Measurements from ENCODE around the gene KLC1. TPM values are rescaled to one million over a fixed set of nuclear protein-coding genes. Genes with fewer than 3 reads are reported as not detected.
A peak's percentile ranks its signal among the peaks of the same experiment; 100 is the strongest.

KLC1 gene
- total RNA-seq, 1 experiment from 2014 or later: 306 TPM

GRCh38 chr14:103619057-103619456 lies 10.0 kb upstream of the KLC1 start:
- peaks cover 5% of the 10 kb centered on the region for H3K4me1 ChIP-seq (ENCODE audit: insufficient read depth, low read length)
- H3F3A ChIP-seq (ENCODE audit: low read length, unreplicated experiment): no peaks in the 10 kb centered on the region
- intact Hi-C loops (cut with micrococcal nuclease): no loop called here
- CTCF ChIA-PET: no interaction called here
- no peak overlapping the region for H3K4me3 ChIP-seq (ENCODE audit: low read length)
- peak; percentile 55 for ATAC-seq
- no peaks in the 10 kb centered on the region for H4K20me1 ChIP-seq (ENCODE audit: low read length)
- no peaks in the 10 kb centered on the region for H3K9me2 ChIP-seq (replicated peaks; ENCODE audit: low read length)
- DNase-seq: peak; percentile 38
- no peaks in the 10 kb centered on the region for H3K79me2 ChIP-seq (ENCODE audit: low read length)
- POLR2A ChIA-PET (ENCODE audit: unreplicated experiment): interaction anchor here (0.6 kb wide), 1 partner anchor 79 kb away, joined by 3 read pairs; no protein-coding TSS in a partner anchor
- no peak overlapping the region for H3K4me2 ChIP-seq (ENCODE audit: low read length)
- H3K27me3 ChIP-seq (ENCODE audit: low read length): no peaks in the 10 kb centered on the region
- H2AFZ ChIP-seq (ENCODE audit: low read length): no peak overlapping the region
- no peak overlapping the region for H3K27ac ChIP-seq (ENCODE audit: low read length)
- H3K9me3 ChIP-seq (ENCODE audit: low read length): no peaks in the 10 kb centered on the region
- H3K9ac ChIP-seq (ENCODE audit: low read length): no peak overlapping the region
- no TSS peak for BruUV-seq (replicated peaks)
- H3K36me3 ChIP-seq (ENCODE audit: low read depth, low read length): no peaks in the 10 kb centered on the region
- TF ChIP-seq EZH2phosphoT487 (IDR thresholded peaks at IDR 0.05; ENCODE audit: borderline replicate concordance, low read length): no peak
- TF ChIP-seq CTCF (conservative IDR thresholded peaks at IDR 0.05; ENCODE audit: low read depth, low read length): no peak
- no peak for TF ChIP-seq EZH2 (IDR thresholded peaks at IDR 0.05; ENCODE audit: low read length, unreplicated experiment)

GRCh38 chr14:103621860-103622259 lies 7.2 kb upstream of the KLC1 start:
- no peaks in the 10 kb centered on the region for H3K36me3 ChIP-seq (ENCODE audit: low read depth, low read length)
- H3K79me2 ChIP-seq (ENCODE audit: low read length): no peaks in the 10 kb centered on the region
- ChIA-PET CTCF (interaction anchor here (0.6 kb wide), 1 partner anchor 343 kb away, joined by 5 read pairs; no protein-coding TSS in a partner anchor), POLR2A (ENCODE audit: unreplicated experiment) (no interaction called here)
- DNase-seq (no peak), ATAC-seq (no peak)
- no peaks in the 10 kb centered on the region for H4K20me1 ChIP-seq (ENCODE audit: low read length)
- no peak overlapping the region for H2AFZ ChIP-seq (ENCODE audit: low read length)
- H3F3A ChIP-seq (ENCODE audit: low read length, unreplicated experiment): no peaks in the 10 kb centered on the region
- no peak overlapping the region for H3K9ac ChIP-seq (ENCODE audit: low read length)
- intact Hi-C loops (cut with micrococcal nuclease): no loop called here
- H3K4me1 ChIP-seq (ENCODE audit: insufficient read depth, low read length): peaks cover 33% of the 10 kb centered on the region
- BruUV-seq (replicated peaks): no TSS peak
- H3K27ac ChIP-seq (ENCODE audit: low read length): no peak overlapping the region
- no peak overlapping the region for H3K4me3 ChIP-seq (ENCODE audit: low read length)
- TF ChIP-seq EZH2phosphoT487 (IDR thresholded peaks at IDR 0.05; ENCODE audit: borderline replicate concordance, low read length): no peak
- no peak for TF ChIP-seq EZH2 (IDR thresholded peaks at IDR 0.05; ENCODE audit: low read length, unreplicated experiment)
- no peak for TF ChIP-seq CTCF (conservative IDR thresholded peaks at IDR 0.05; ENCODE audit: low read depth, low read length)
- no peak overlapping the region for H3K4me2 ChIP-seq (ENCODE audit: low read length)
- no peaks in the 10 kb centered on the region for H3K9me2 ChIP-seq (replicated peaks; ENCODE audit: low read length)
- no peaks in the 10 kb centered on the region for H3K9me3 ChIP-seq (ENCODE audit: low read length)
- no peaks in the 10 kb centered on the region for H3K27me3 ChIP-seq (ENCODE audit: low read length)

GRCh38 chr14:103623308-103623707 lies 5.7 kb upstream of the KLC1 start:
- ATAC-seq (no peak), DNase-seq (no peak)
- H3K9me2 ChIP-seq (replicated peaks; ENCODE audit: low read length): no peaks in the 10 kb centered on the region
- no peaks in the 10 kb centered on the region for H4K20me1 ChIP-seq (ENCODE audit: low read length)
- TF ChIP-seq EZH2 (IDR thresholded peaks at IDR 0.05; ENCODE audit: low read length, unreplicated experiment): no peak
- no peaks in the 10 kb centered on the region for H3K36me3 ChIP-seq (ENCODE audit: low read depth, low read length)
- H3K4me1 ChIP-seq (ENCODE audit: insufficient read depth, low read length): peaks cover 48% of the 10 kb centered on the region
- H3F3A ChIP-seq (ENCODE audit: low read length, unreplicated experiment): no peaks in the 10 kb centered on the region
- no peak overlapping the region for H3K9ac ChIP-seq (ENCODE audit: low read length)
- no peaks in the 10 kb centered on the region for H3K27me3 ChIP-seq (ENCODE audit: low read length)
- H3K79me2 ChIP-seq (ENCODE audit: low read length): peaks cover 1% of the 10 kb centered on the region; the same call in 1 of the 2 replicates
- H2AFZ ChIP-seq (ENCODE audit: low read length): no peak overlapping the region
- H3K4me2 ChIP-seq (ENCODE audit: low read length): no peak overlapping the region
- CTCF ChIA-PET: no interaction called here
- intact Hi-C loops (cut with micrococcal nuclease): no loop called here
- no TSS peak for BruUV-seq (replicated peaks)
- H3K27ac ChIP-seq (ENCODE audit: low read length): no peak overlapping the region
- H3K9me3 ChIP-seq (ENCODE audit: low read length): no peaks in the 10 kb centered on the region
- no peak overlapping the region for H3K4me3 ChIP-seq (ENCODE audit: low read length)
- POLR2A ChIA-PET (ENCODE audit: unreplicated experiment): no interaction called here

Data from PC-3 (cell line).